Calu3 (cell line): ENCODE results near the gene ZNF860. TPM values are rescaled to one million over a fixed set of nuclear protein-coding genes. Genes with fewer than 3 reads are reported as not detected.
"Not testable (repeated sequence)": the region's sequence is repeated elsewhere in the genome, so short reads cannot be mapped to it uniquely, and the experiment has no call there.

Source experiments
- BruUV-seq: library from RNA; stranded (reverse); fragments of 400-500 nt; replicated peaks from 2 replicates; lab custom pipeline; 2021; lab: Mats Ljungman, UMichigan
- CTCF ChIA-PET: fragments of 300-600 bp; sonication (Branson Sonifier 250); formaldehyde crosslinking; loops from one replicate; lab custom pipeline; 2022; ENCODE audit warnings: antibody characterized with exemption; lab: Charles Lee
- DNase-seq: peaks from one replicate; pipeline ENCODE4 v3.0.0; 2022
- H3K27ac Mint-ChIP-seq: one replicate; pipeline ENCODE4 v1.8.0; 2022; ENCODE audit warnings: mixed read lengths; ENCODE audit not compliant: unreplicated experiment
- H3K27me3 Mint-ChIP-seq: one replicate; pipeline ENCODE4 v1.8.0; 2022; ENCODE audit warnings: mixed read lengths; ENCODE audit not compliant: unreplicated experiment
- H3K36me3 Mint-ChIP-seq: one replicate; pipeline ENCODE4 v1.8.0; 2022; ENCODE audit warnings: mild to moderate bottlenecking, moderate library complexity, mixed read lengths; ENCODE audit not compliant: insufficient read depth, unreplicated experiment
- H3K4me1 Mint-ChIP-seq: one replicate; pipeline ENCODE4 v1.8.0; 2022; ENCODE audit warnings: mild to moderate bottlenecking, low read depth, mixed read lengths; ENCODE audit not compliant: unreplicated experiment
- H3K4me3 Mint-ChIP-seq: one replicate; pipeline ENCODE4 v1.8.0; 2022; ENCODE audit warnings: mild to moderate bottlenecking, low read depth, moderate library complexity, mixed read lengths; ENCODE audit not compliant: unreplicated experiment
- H3K9me3 Mint-ChIP-seq: one replicate; pipeline ENCODE4 v1.8.0; 2022; ENCODE audit warnings: low read depth, mixed read lengths; ENCODE audit not compliant: unreplicated experiment
- CTCF ChIP-seq: fragments of 200-600 bp; IDR thresholded peaks from one replicate; pipeline ENCODE4 v1.8.0; 2022; ENCODE audit warnings: antibody characterized with exemption; ENCODE audit not compliant: unreplicated experiment
- intact Hi-C: fragments of 100-400 bp; cut with micrococcal nuclease; formaldehyde crosslinking; loops from one replicate; pipeline ENCODE4 v1.10.0; 2022; ENCODE audit not compliant: unreplicated experiment
- total RNA-seq: library from RNA; stranded (reverse); gene quantifications from 2 replicates; pipeline ENCODE4 v1.2.3, GENCODE V29; 2022

ZNF860 gene
- total RNA-seq, 1 experiment from 2014 or later: 11.8 TPM

- H3K27ac Mint-ChIP-seq: no peak overlapping the region
- peaks cover 5% of the 10 kb centered on the region for H3K4me1 Mint-ChIP-seq
- peaks cover 4% of the 10 kb centered on the region for H3K36me3 Mint-ChIP-seq
- no peak for DNase-seq
- H3K27me3 Mint-ChIP-seq: no peaks in the 10 kb centered on the region
- CTCF ChIA-PET: no interaction called here
- no TSS peak for BruUV-seq
- intact Hi-C loops: no loop called here
- no peak for TF ChIP-seq CTCF
- peaks cover 14% of the 10 kb centered on the region for H3K9me3 Mint-ChIP-seq
- H3K4me3 Mint-ChIP-seq: no peak overlapping the region
These were observed 27.6 kb downstream of the ZNF860 start for GRCh38 chr3:32009101-32009500.

GRCh38 chr3:32009957-32010356, 28.4 kb downstream of the ZNF860 start:
- Mint-ChIP-seq H3K4me3 (no peak overlapping the region), H3K4me1 (no peaks in the 10 kb centered on the region), H3K9me3 (peaks cover 14% of the 10 kb centered on the region), H3K36me3 (peaks cover 4% of the 10 kb centered on the region), H3K27ac (no peak overlapping the region), H3K27me3 (no peaks in the 10 kb centered on the region)
- BruUV-seq: no TSS peak
- no peak for TF ChIP-seq CTCF
- CTCF ChIA-PET: no interaction called here
- DNase-seq: no peak
- intact Hi-C loops: no loop called here

- CTCF ChIA-PET, H3K36me3 Mint-ChIP-seq, H3K4me1 Mint-ChIP-seq, intact Hi-C loops, H3K4me3 Mint-ChIP-seq, H3K27me3 Mint-ChIP-seq, DNase-seq, BruUV-seq, H3K27ac Mint-ChIP-seq: not testable (repeated sequence)
- peaks cover 14% of the 10 kb centered on the region for H3K9me3 Mint-ChIP-seq
These were observed 29.1 kb downstream of the ZNF860 start for GRCh38 chr3:32010699-32011098.

- CTCF ChIA-PET, H3K9me3 Mint-ChIP-seq, H3K27ac Mint-ChIP-seq, H3K36me3 Mint-ChIP-seq, intact Hi-C loops, H3K4me3 Mint-ChIP-seq, BruUV-seq, DNase-seq, H3K27me3 Mint-ChIP-seq: not testable (repeated sequence)
- peaks cover 14% of the 10 kb centered on the region for H3K4me1 Mint-ChIP-seq
These were observed 34.1 kb downstream of the ZNF860 start for GRCh38 chr3:32015638-32016037.

- H3K27me3 Mint-ChIP-seq: no peaks in the 10 kb centered on the region
These were observed 35.7 kb downstream of the ZNF860 start for GRCh38 chr3:32017286-32017685.

More at GRCh38 chr3:32017286-32017685, 35.7 kb downstream of the ZNF860 start:
- no peak for DNase-seq
- Mint-ChIP-seq H3K9me3 (peaks cover 5% of the 10 kb centered on the region), H3K4me3 (no peak overlapping the region), H3K4me1 (peaks cover 14% of the 10 kb centered on the region), H3K36me3 (no peaks in the 10 kb centered on the region), H3K27ac (no peak overlapping the region)
- CTCF ChIA-PET: interaction anchor here (1.7 kb wide), 1 partner anchor 32 kb away, joined by 3 read pairs; no protein-coding TSS in a partner anchor
- intact Hi-C loops: no loop called here
- BruUV-seq: no TSS peak
- TF ChIP-seq CTCF: no peak
